ENCODE measurements around the gene SZT2. TPM values are rescaled to one million over a fixed set of nuclear protein-coding genes. Genes with fewer than 3 reads are reported as not detected.

SZT2 gene
- total and polyA plus RNA-seq, 7 experiments from 2014 or later: 4.4 to 153 (median 114) TPM

DNA sequence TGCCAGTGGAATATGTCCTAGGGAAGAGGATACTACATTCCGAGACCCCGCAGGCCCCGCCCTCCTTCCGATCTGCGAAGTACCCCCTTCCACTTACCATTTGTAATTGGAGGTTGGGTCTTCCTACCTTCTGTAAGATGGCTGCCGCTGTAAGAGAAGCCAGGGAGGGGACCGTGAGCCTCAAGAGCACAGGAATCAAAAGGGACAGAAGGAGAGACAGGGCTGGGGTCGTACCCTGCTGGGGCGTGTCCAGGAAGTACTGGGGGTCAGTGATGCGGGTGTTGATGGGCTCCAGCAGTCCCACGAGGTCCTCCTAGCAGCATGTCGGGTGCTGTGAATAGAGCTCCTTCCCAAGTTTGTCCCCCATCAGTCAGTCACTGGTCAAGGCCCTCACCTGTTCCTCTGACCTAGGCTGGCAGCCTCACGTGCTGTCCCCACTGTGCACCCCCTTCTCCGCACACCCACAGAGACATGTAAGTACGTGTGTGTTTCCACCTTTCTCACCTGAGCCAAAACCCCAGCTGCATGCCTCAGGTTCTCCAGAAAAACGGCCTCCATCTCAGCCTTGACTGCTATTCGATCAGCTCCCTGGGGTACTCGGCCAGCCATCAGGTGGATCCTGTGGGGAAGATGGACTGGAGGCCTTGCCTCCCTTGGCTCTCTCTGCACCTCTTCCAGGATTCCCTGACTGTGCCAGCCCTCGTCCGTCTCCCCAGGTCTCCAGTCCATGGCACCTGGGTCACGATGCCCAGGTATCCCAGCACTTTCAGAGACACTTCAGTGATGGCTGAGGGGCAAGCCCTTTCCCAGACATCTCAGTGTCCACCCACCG, 62.2 kb downstream of the SZT2 start:
- POLR2A ChIA-PET: interaction anchor here (0.7 to 1.2 kb wide), 2 partner anchors 10 to 292 kb away, joined by 3 read pairs; no protein-coding TSS in a partner anchor

DNA sequence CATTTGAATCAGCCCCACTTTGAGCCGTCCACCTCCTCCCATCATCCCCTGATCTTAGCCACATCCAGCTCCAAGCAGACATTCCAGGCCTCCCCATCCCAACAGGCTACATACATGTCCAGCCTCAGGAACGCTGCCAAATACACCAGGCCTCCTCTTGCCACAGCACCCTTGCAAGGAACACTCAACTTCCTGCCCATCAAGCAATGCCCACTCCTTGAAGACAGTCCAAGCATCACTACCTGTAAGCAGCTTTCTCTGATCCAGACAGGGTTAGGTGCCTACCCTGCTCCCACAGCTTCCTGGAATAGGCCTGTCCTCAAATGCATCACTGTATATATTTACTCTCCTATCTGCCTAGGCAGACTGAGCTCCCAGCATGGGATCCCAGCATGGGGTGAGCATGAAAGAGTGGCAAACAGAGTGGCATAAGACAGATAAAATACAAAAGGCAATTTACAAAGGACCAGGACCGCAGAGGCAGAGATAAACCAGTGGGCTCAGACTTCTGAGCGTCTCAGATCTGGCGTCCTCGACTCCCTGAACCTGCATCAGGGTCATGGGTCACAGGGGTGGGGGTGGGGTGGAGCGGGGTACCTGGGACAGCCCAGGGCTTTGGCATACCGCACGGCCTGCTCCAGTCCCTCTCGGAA, 63.2 kb downstream of the SZT2 start:
- H3K4me1 Mint-ChIP-seq: peaks cover 9 to 27% (median 18%) of the 10 kb centered on the region in 7 donors
- H3K27ac ChIP-seq (ENCODE audit: low read depth, low read length): peak overlapping the region; percentile 70
- peak in 2 of 9 donors; percentile 10 to 13 for DNase-seq
- H3K27me3 ChIP-seq (ENCODE audit: control insufficient read depth in 2 of 2, insufficient read depth in 2 of 2, low read length in 2 of 2): no peaks in the 10 kb centered on the region
- peak overlapping the region; percentile 82 to 94 (median 88) for H3K4me3 Mint-ChIP-seq
- ChIA-PET POLR2A (interaction anchor here (0.7 to 1.7 kb wide), 3 partner anchors 8 to 11 kb away, joined by 3 to 5 read pairs (median 4); no protein-coding TSS in a partner anchor), CTCF (no interaction called here)
- H3K27me3 Mint-ChIP-seq: peaks cover under 1 to 20% (median 10%) of the 10 kb centered on the region in 5 donors
- H3K27ac Mint-ChIP-seq: peak overlapping the region; percentile 68 to 94 (median 89)
- intact Hi-C loops (cut with micrococcal nuclease): loop anchor here (1.0 to 5.0 kb wide), 3 partner anchors 86 to 496 kb away; partner anchors contain the start of genes ELOVL1 (in 2 of the 2), KDM4A (in 1 of the 2) and SLC2A1 (in 1 of the 2)
- no peaks in the 10 kb centered on the region for H3K9me3 ChIP-seq (ENCODE audit: control insufficient read depth in 2 of 3, low read length in 3 of 3)
- H3K36me3 ChIP-seq (ENCODE audit: control insufficient read depth in 2 of 3, insufficient read depth in 3 of 3, low read length in 3 of 3): peaks cover 0 to 31% (median 0%) of the 10 kb centered on the region in 3 experiments
- peaks cover 0 to 9% of the 10 kb centered on the region in 2 donors for H3K4me1 ChIP-seq (ENCODE audit: control insufficient read depth in 2 of 2, insufficient read depth in 2 of 2, low read length in 2 of 2)
- ATAC-seq: peak; percentile 3
- H3K36me3 Mint-ChIP-seq: peaks cover 0 to 16% (median 0%) of the 10 kb centered on the region in 5 donors
- H3K9me3 Mint-ChIP-seq: peaks cover 0 to 2% (median 0%) of the 10 kb centered on the region in 11 donors
- H3K4me3 ChIP-seq (ENCODE audit: low read length): peak overlapping the region; percentile 27

More for the DNA sequence above, 62.2 kb downstream of the SZT2 start:
- no peaks in the 10 kb centered on the region for H3K27me3 ChIP-seq (ENCODE audit: control insufficient read depth in 2 of 2, insufficient read depth in 2 of 2, low read length in 2 of 2)
- ATAC-seq (no peak), DNase-seq (peak in 1 of 9 donors; percentile 19)
- H3K4me3 ChIP-seq (ENCODE audit: low read length): no peak overlapping the region
- peaks cover 0 to 2% (median 0%) of the 10 kb centered on the region in 11 donors for H3K9me3 Mint-ChIP-seq
- intact Hi-C loops (cut with micrococcal nuclease): loop anchor here (5.0 kb wide), 2 partner anchors 85 to 495 kb away; partner anchors contain the start of genes ELOVL1 (in 2 of the 2) and SLC2A1 (in 1 of the 2)
- peak overlapping the region in 7 of 10 donors; percentile 8 to 91 (median 88) for H3K4me3 Mint-ChIP-seq
- peaks cover 0 to 14% (median 5%) of the 10 kb centered on the region in 5 donors for H3K27me3 Mint-ChIP-seq
- H3K27ac Mint-ChIP-seq: peak overlapping the region in 8 of 9 donors; percentile 68 to 94 (median 88)
- H3K36me3 Mint-ChIP-seq: peaks cover 0 to 22% (median 0%) of the 10 kb centered on the region in 5 donors
- peaks cover 0 to 41% (median 0%) of the 10 kb centered on the region in 3 experiments for H3K36me3 ChIP-seq (ENCODE audit: control insufficient read depth in 2 of 3, insufficient read depth in 3 of 3, low read length in 3 of 3)
- no peaks in the 10 kb centered on the region for H3K9me3 ChIP-seq (ENCODE audit: control insufficient read depth in 2 of 3, low read length in 3 of 3)
- H3K4me1 ChIP-seq (ENCODE audit: control insufficient read depth in 2 of 2, insufficient read depth in 2 of 2, low read length in 2 of 2): peaks cover 0 to 9% of the 10 kb centered on the region in 2 donors
- no peak overlapping the region for H3K27ac ChIP-seq (ENCODE audit: low read depth, low read length)
- CTCF ChIA-PET: no interaction called here
- peaks cover 9 to 27% (median 18%) of the 10 kb centered on the region in 7 donors for H3K4me1 Mint-ChIP-seq

DNA sequence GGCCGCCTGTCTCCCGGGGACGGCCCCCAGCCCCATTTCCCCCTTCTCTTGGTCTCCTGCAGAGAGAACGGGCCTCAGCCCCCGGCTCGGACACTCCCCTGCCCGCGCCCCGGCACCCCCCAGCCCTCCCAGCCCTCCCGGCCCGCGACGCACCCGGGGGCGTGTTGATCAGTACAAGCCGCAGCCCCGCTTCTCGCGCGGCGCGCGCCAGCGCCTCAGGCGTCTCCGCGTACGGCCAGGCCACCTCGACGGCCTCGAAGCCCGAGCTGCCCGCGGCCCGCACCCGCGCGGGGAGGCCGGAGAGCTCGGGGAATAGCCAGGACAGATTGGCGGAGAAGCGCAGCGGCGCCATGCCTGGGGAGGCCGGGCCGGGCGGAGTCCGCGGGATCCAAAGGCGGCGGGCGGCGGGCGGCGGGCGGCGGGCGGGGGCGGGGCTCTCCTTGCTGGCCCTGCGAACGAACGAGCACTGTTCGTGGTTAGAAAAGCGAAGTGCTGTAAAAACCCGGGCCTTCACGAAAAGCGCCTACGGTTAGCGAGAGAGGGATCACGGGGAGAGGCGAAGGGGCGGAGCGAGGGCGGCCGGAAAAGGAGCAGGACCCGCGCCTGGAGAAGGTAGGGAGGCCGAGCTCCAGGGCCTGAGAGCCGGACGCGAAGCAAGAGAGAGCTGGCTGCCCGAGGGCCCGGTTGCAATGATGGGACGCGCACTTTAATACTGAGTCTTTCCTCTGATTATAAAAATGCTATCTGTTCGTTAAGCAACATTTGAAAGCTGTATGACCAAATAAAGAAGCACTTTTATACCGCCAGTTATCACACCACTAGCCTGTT, 64.0 kb downstream of the SZT2 start, which contains the start of gene HYI:
HYI (minus strand) TSS at position 490 of the 828 bp plus-strand sequence; CDS start at position 352, 138 bp downstream.
- ChIA-PET CTCF (no interaction called here), POLR2A (interaction anchor here (0.8 to 2.1 kb wide), 9 partner anchors 9 to 422 kb away, joined by 3 to 11 read pairs (median 4); partner anchors contain the start of gene ST3GAL3)
- H3K4me3 Mint-ChIP-seq: peak within 1 kb of the TSS; percentile 86 to 95 (median 89)
- H3K9me3 Mint-ChIP-seq: peaks cover 0 to 2% (median 0%) of the 10 kb centered on the region in 11 donors
- intact Hi-C loops (cut with micrococcal nuclease): loop anchor here (1.0 to 5.0 kb wide), 5 partner anchors 86 to 496 kb away; partner anchors contain the start of genes ELOVL1 (in 2 of the 2), CFAP57 (in 1 of the 2), EBNA1BP2 (in 1 of the 2) and KDM4A (in 1 of the 2)
- H3K4me1 Mint-ChIP-seq: peaks cover 9 to 27% (median 18%) of the 10 kb centered on the region in 7 donors
- peak within 1 kb of the TSS; percentile 56 for H3K4me3 ChIP-seq (ENCODE audit: low read length)
- peak; percentile 82 for ATAC-seq
- peak within 1 kb of the TSS; percentile 85 to 96 (median 90) for H3K27ac Mint-ChIP-seq
- peak within 1 kb of the TSS; percentile 70 for H3K27ac ChIP-seq (ENCODE audit: low read depth, low read length)
- peaks cover 0 to 16% (median 0%) of the 10 kb centered on the region in 5 donors for H3K36me3 Mint-ChIP-seq
- peak; percentile 41 to 72 (median 67) for DNase-seq
- H3K4me1 ChIP-seq (ENCODE audit: control insufficient read depth in 2 of 2, insufficient read depth in 2 of 2, low read length in 2 of 2): peaks cover 0 to 9% of the 10 kb centered on the region in 2 donors
- peaks cover 5 to 27% (median 12%) of the 10 kb centered on the region in 5 donors for H3K27me3 Mint-ChIP-seq
- no peaks in the 10 kb centered on the region for H3K27me3 ChIP-seq (ENCODE audit: control insufficient read depth in 2 of 2, insufficient read depth in 2 of 2, low read length in 2 of 2)
- peaks cover 0 to 23% (median 0%) of the 10 kb centered on the region in 3 experiments for H3K36me3 ChIP-seq (ENCODE audit: control insufficient read depth in 2 of 3, insufficient read depth in 3 of 3, low read length in 3 of 3)
- no peaks in the 10 kb centered on the region for H3K9me3 ChIP-seq (ENCODE audit: control insufficient read depth in 2 of 3, low read length in 3 of 3)

DNA sequence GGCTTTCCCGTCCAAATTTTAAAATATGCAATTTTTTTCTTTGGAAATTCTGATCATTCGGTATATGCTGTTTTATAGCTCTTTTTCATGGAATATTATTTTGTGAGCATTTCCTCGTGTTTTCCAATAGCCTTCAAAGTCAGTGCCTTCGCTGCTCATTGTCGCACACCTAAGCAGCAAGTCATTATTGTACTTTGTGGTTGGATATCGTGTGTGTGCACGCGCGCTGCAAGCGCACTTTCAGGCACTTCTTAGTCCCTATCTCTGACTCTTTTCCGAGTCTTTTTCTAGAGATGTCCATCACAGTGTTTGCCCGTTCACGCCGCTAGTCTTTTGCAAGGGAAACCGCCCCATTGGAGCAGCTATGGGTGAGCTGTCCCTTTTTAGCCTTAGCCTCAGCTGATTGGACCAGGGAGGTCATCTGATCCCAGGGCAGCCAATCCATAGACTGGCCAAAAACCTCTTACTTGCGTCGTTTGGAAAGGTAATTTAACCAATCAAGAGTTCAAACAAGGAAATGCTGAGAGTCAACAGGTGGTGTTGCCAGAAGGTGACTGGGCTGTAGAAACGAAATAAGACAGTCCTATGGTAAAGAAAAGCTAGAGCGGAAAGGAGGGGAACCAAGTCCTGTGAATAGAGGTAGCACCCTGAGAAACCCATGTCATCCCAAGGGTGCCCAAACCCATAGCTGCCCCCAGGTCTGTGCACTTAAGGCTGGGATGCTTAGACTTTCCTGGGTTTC, 64.7 kb downstream of the SZT2 start:
- peaks cover 9 to 22% (median 18%) of the 10 kb centered on the region in 7 donors for H3K4me1 Mint-ChIP-seq

More for the DNA sequence above, 64.7 kb downstream of the SZT2 start:
- Histone ChIP-seq H3K36me3 (ENCODE audit: control insufficient read depth in 2 of 3, insufficient read depth in 3 of 3, low read length in 3 of 3) (peaks cover 0 to 16% (median 0%) of the 10 kb centered on the region in 3 experiments), H3K27ac (ENCODE audit: low read depth, low read length) (peak overlapping the region; percentile 57), H3K9me3 (ENCODE audit: control insufficient read depth in 2 of 3, low read length in 3 of 3) (no peaks in the 10 kb centered on the region), H3K27me3 (ENCODE audit: control insufficient read depth in 2 of 2, insufficient read depth in 2 of 2, low read length in 2 of 2) (no peaks in the 10 kb centered on the region), H3K4me1 (ENCODE audit: control insufficient read depth in 2 of 2, insufficient read depth in 2 of 2, low read length in 2 of 2) (peaks cover 0 to 9% of the 10 kb centered on the region in 2 donors), H3K4me3 (ENCODE audit: low read length) (peak overlapping the region; percentile 56)
- intact Hi-C loops (cut with micrococcal nuclease): loop anchor here (1.0 to 5.0 kb wide), 4 partner anchors 87 to 497 kb away; partner anchors contain the start of genes ELOVL1 (in 2 of the 2), CFAP57 (in 1 of the 2), EBNA1BP2 (in 1 of the 2) and SLC2A1 (in 1 of the 2)
- ATAC-seq: peak; percentile 85
- peak overlapping the region; percentile 86 to 95 (median 89) for H3K4me3 Mint-ChIP-seq
- peak overlapping the region; percentile 63 to 96 (median 85) for H3K27ac Mint-ChIP-seq
- peak in 8 of 9 donors; percentile 53 to 67 (median 63) for DNase-seq
- peaks cover 0 to 16% (median 0%) of the 10 kb centered on the region in 5 donors for H3K36me3 Mint-ChIP-seq
- ChIA-PET POLR2A (interaction anchor here (0.6 to 2.1 kb wide), 10 partner anchors 9 to 1307 kb away, joined by 3 to 11 read pairs (median 4); partner anchors contain the start of gene ST3GAL3), CTCF (no interaction called here)
- H3K27me3 Mint-ChIP-seq: peaks cover 5 to 35% (median 12%) of the 10 kb centered on the region in 5 donors
- H3K9me3 Mint-ChIP-seq: peaks cover 0 to 2% (median 0%) of the 10 kb centered on the region in 11 donors
